Measurements from ENCODE around the gene PDCD7.
A peak's percentile ranks its signal among the peaks of the same experiment; 100 is the strongest.

The PDCD7 gene

GRCh38 chr15:65071381-65071811 lies 62.2 kb downstream of the PDCD7 start:
- DNase-seq: no peak

- DNase-seq: no peak
Measured at GRCh38 chr15:65069779-65070546, 63.6 kb downstream of the PDCD7 start.

- no peak for DNase-seq
Measured at GRCh38 chr15:65069179-65069578, 64.4 kb downstream of the PDCD7 start.

- DNase-seq: no peak
Measured at GRCh38 chr15:65068403-65068788, 65.2 kb downstream of the PDCD7 start.

- DNase-seq: peak; percentile 37
Measured at GRCh38 chr15:65067645-65068402, 65.8 kb downstream of the PDCD7 start, which contains the start of gene RASL12. RASL12 (minus strand) TSS chr15:65067991; CDS start chr15:65067835, 156 bp downstream.
